ENCODE results near the gene WDR70.

GRCh38 chr5:37412515-37412914, 33.4 kb downstream of the WDR70 start:
- TF ChIP-seq, protein P1, sequence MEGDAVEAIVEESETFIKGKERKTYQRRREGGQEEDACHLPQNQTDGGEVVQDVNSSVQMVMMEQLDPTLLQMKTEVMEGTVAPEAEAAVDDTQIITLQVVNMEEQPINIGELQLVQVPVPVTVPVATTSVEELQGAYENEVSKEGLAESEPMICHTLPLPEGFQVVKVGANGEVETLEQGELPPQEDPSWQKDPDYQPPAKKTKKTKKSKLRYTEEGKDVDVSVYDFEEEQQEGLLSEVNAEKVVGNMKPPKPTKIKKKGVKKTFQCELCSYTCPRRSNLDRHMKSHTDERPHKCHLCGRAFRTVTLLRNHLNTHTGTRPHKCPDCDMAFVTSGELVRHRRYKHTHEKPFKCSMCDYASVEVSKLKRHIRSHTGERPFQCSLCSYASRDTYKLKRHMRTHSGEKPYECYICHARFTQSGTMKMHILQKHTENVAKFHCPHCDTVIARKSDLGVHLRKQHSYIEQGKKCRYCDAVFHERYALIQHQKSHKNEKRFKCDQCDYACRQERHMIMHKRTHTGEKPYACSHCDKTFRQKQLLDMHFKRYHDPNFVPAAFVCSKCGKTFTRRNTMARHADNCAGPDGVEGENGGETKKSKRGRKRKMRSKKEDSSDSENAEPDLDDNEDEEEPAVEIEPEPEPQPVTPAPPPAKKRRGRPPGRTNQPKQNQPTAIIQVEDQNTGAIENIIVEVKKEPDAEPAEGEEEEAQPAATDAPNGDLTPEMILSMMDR (IDR thresholded peaks at IDR 0.05), result no peak
- no peak for TF ChIP-seq POLR2AphosphoS5 (IDR thresholded peaks at IDR 0.05)
- TF ChIP-seq POLR2A (IDR thresholded peaks at IDR 0.05), result no peak

Data from sigmoid colon (tissue), 4 donors.